ENCODE measurements around the gene NHP2.

DNA sequence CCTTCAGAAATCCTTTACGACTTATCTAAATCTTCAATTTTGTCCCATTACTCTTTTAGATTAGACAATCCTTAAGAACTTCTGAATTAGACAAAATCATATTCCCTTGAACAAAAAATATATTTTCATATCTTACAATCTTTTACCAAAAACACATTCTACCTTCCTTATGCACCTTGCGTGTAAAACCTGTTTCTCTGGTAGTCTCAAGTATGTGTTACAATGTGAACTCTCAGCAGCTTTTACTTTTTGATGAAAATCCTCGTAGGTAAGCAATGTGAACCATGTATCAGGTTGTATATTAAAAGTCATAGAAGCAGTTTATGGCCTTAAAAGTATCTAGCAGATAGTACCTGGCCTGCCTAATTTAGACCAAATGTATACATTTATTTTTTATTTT, 20.8 kb upstream of the NHP2 start:
- TF ChIP-seq, protein P1, sequence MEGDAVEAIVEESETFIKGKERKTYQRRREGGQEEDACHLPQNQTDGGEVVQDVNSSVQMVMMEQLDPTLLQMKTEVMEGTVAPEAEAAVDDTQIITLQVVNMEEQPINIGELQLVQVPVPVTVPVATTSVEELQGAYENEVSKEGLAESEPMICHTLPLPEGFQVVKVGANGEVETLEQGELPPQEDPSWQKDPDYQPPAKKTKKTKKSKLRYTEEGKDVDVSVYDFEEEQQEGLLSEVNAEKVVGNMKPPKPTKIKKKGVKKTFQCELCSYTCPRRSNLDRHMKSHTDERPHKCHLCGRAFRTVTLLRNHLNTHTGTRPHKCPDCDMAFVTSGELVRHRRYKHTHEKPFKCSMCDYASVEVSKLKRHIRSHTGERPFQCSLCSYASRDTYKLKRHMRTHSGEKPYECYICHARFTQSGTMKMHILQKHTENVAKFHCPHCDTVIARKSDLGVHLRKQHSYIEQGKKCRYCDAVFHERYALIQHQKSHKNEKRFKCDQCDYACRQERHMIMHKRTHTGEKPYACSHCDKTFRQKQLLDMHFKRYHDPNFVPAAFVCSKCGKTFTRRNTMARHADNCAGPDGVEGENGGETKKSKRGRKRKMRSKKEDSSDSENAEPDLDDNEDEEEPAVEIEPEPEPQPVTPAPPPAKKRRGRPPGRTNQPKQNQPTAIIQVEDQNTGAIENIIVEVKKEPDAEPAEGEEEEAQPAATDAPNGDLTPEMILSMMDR (IDR thresholded peaks at IDR 0.05), result no peak
- TF ChIP-seq POLR2A (IDR thresholded peaks at IDR 0.05), result no peak

Measured in Peyer's patch (tissue), 4 donors.